Measurements from ENCODE around the gene MPC1.
"Not testable (repeated sequence)": the region's sequence is repeated elsewhere in the genome, so short reads cannot be mapped to it uniquely, and the experiment has no call there.

The MPC1 gene

GRCh38 chr6:166344921-166345320 is 37.8 kb downstream of the MPC1 start:
- DNase-seq (ENCODE audit: low spot score), result not testable (repeated sequence)

GRCh38 chr6:166344240-166344639 is 38.5 kb downstream of the MPC1 start:
- no peak for DNase-seq (ENCODE audit: low spot score)

- DNase-seq (ENCODE audit: low spot score), result no peak
These were observed 39.6 kb downstream of the MPC1 start for GRCh38 chr6:166343150-166343487.

GRCh38 chr6:166342349-166343149 is 40.2 kb downstream of the MPC1 start, which contains the start of gene SFT2D1:
Gene SFT2D1, minus strand, starts transcription at chr6:166342545. Its CDS starts 64 bp downstream, at chr6:166342481.
- DNase-seq (ENCODE audit: low spot score), result peak; percentile 93

GRCh38 chr6:166341977-166342348 is 40.8 kb downstream of the MPC1 start:
- DNase-seq (ENCODE audit: low spot score), result no peak

GRCh38 chr6:166341464-166341863 is 41.3 kb downstream of the MPC1 start:
- DNase-seq (ENCODE audit: low spot score), result no peak

GRCh38 chr6:166338854-166339253 is 43.9 kb downstream of the MPC1 start:
- no peak for DNase-seq (ENCODE audit: low spot score)

- no peak for DNase-seq (ENCODE audit: low spot score)
These were observed 45.9 kb downstream of the MPC1 start for GRCh38 chr6:166336847-166337246.

GRCh38 chr6:166335378-166336302 is 47.1 kb downstream of the MPC1 start:
- DNase-seq (ENCODE audit: low spot score), result no peak

- DNase-seq (ENCODE audit: low spot score), result no peak
These were observed 47.9 kb downstream of the MPC1 start for GRCh38 chr6:166334878-166335277.

- no peak for DNase-seq (ENCODE audit: low spot score)
These were observed 49.4 kb downstream of the MPC1 start for GRCh38 chr6:166333172-166333995.

GRCh38 chr6:166331503-166332415 is 51.0 kb downstream of the MPC1 start:
- no peak for DNase-seq (ENCODE audit: low spot score)

- DNase-seq (ENCODE audit: low spot score), result no peak
These were observed 52.1 kb downstream of the MPC1 start for GRCh38 chr6:166330612-166331011.

- DNase-seq (ENCODE audit: low spot score), result no peak
These were observed 57.2 kb downstream of the MPC1 start for GRCh38 chr6:166325383-166326042.

GRCh38 chr6:166323395-166323794 is 59.3 kb downstream of the MPC1 start:
- no peak for DNase-seq (ENCODE audit: low spot score)

- DNase-seq (ENCODE audit: low spot score), result no peak
These were observed 63.8 kb downstream of the MPC1 start for GRCh38 chr6:166318649-166319600.

- DNase-seq (ENCODE audit: low spot score), result no peak
These were observed 64.5 kb downstream of the MPC1 start for GRCh38 chr6:166318227-166318626.

- DNase-seq (ENCODE audit: low spot score), result no peak
These were observed 65.2 kb downstream of the MPC1 start for GRCh38 chr6:166317261-166318212.
